ENCODE data around the gene YBX1. TPM values are rescaled to one million over a fixed set of nuclear protein-coding genes. Genes with fewer than 3 reads are reported as not detected.
A peak's percentile ranks its signal among the peaks of the same experiment; 100 is the strongest.

The YBX1 gene
- total RNA-seq, 6 donors from 2014 or later: 309 to 564 (median 516) TPM

DNA sequence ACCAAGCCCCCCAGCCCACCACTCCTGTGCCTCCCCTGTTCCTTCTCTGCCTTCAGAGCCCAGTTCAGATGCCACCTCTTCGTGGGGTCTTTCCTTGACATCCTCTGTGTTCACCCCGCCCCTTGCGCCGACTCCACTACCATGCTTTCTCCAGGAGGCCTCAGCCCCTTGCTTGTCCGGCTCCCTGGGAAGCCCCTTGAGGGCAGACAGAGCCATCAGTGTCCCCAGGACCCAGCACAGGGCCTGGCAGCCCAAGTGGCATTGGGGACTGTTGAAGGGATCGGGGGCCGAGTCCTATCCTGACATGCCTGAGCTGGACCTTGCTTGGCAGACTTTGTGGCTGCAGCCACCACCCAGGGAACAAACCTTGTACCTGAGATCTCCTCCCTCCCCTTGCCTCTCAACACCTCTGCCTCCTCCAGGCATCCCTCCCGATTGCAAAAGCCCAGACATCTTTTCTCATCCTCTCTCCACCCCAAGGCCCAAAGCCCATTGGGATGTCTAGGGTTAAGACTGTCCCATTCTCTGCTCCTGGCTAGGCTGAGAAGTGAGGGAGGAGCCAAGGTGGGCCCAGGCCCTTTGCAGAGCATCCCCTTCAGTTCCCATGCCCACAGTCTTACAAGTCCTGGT, 54.5 kb downstream of the YBX1 start:
- no peak overlapping the region for H3K27ac ChIP-seq
- no peaks in the 10 kb centered on the region for H3K4me1 ChIP-seq
- WGBS, 2 donors: 92 to 93% methylated on average over 8 of the region's 8 CpGs
- no peaks in the 10 kb centered on the region for H3K9me3 ChIP-seq
- no peak for DNase-seq
- no peaks in the 10 kb centered on the region for H3K27me3 ChIP-seq
- H3K4me3 ChIP-seq: no peak overlapping the region
- H3K36me3 ChIP-seq: no peaks in the 10 kb centered on the region
- TF ChIP-seq POLR2A (IDR thresholded peaks at IDR 0.05) (no peak), EP300 (IDR thresholded peaks at IDR 0.05) (no peak)
- ATAC-seq (ENCODE audit: low FRiP score in 2 of 2): no peak

GRCh38 chr1:42737257-42737656, 55.0 kb downstream of the YBX1 start:
- Histone ChIP-seq H3K4me3 (no peak overlapping the region), H3K4me1 (no peaks in the 10 kb centered on the region), H3K27ac (no peak overlapping the region), H3K9me3 (no peaks in the 10 kb centered on the region), H3K36me3 (no peaks in the 10 kb centered on the region), H3K27me3 (no peaks in the 10 kb centered on the region)
- TF ChIP-seq POLR2A (IDR thresholded peaks at IDR 0.05) (no peak), EP300 (IDR thresholded peaks at IDR 0.05) (no peak)
- peak in 1 of 2 donors; percentile 31 for ATAC-seq (ENCODE audit: low FRiP score in 2 of 2)
- 27 to 37% methylated on average over 3 to 5 of the region's 5 CpGs for WGBS, 2 donors
- DNase-seq: peak in 1 of 2 donors; percentile 36

DNA sequence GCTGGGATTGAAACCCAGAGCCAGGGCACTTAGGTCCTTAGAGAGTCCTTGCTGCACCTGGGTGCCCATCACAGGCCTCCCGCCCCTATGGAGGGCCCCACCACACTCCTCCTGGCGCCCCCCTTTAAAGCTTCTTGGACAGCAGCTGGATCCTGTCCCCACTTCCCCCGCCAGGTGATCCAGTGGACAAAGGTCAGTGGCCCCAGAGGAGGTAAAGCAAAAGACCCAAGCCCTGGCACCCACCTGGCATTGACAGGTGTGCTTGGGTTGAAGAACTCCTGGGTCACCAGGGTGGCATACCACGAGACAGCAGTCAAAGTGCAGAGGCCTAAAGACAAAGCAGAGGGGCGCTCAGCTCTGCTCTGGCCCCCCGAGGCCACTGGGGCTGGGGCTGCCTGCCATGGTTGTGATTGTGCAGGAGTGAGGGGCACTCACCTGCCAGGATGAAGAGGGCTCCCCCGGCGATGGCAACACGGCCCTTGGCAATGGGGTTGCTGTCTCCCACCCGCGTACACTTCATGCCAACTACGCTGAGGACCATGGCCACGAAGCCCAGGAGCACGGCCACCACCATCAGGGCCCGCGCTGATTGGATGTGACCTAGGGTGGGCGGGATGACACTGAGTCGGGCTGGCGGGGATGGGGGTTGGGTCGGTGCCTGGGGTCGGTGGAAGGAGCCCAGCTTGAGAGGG, 55.9 kb downstream of the YBX1 start:
- no peaks in the 10 kb centered on the region for H3K27me3 ChIP-seq
- ATAC-seq (ENCODE audit: low FRiP score in 2 of 2) (no peak), DNase-seq (peak in 1 of 2 donors; percentile 63)
- 77 to 90% methylated on average over 5 to 18 of the region's 21 CpGs for WGBS, 2 donors
- no peaks in the 10 kb centered on the region for H3K9me3 ChIP-seq
- H3K4me3 ChIP-seq: no peak overlapping the region
- H3K27ac ChIP-seq: no peak overlapping the region
- TF ChIP-seq EP300 (IDR thresholded peaks at IDR 0.05) (no peak), POLR2A (IDR thresholded peaks at IDR 0.05) (no peak), CTCF (IDR thresholded peaks at IDR 0.05) (no peak)
- H3K36me3 ChIP-seq: no peaks in the 10 kb centered on the region
- H3K4me1 ChIP-seq: no peaks in the 10 kb centered on the region

- Histone ChIP-seq H3K4me1 (no peaks in the 10 kb centered on the region), H3K9me3 (no peaks in the 10 kb centered on the region), H3K4me3 (no peak overlapping the region), H3K27ac (no peak overlapping the region), H3K27me3 (no peaks in the 10 kb centered on the region), H3K36me3 (no peaks in the 10 kb centered on the region)
- DNase-seq (no peak), ATAC-seq (ENCODE audit: low FRiP score in 2 of 2) (no peak)
- 79 to 83% methylated on average over 4 to 7 of the region's 8 CpGs for WGBS, 2 donors
- TF ChIP-seq EP300 (IDR thresholded peaks at IDR 0.05) (no peak), CTCF (IDR thresholded peaks at IDR 0.05) (no peak), POLR2AphosphoS5 (IDR thresholded peaks at IDR 0.05) (no peak), POLR2A (IDR thresholded peaks at IDR 0.05) (no peak)
Observed at GRCh38 chr1:42738678-42739226, 56.5 kb downstream of the YBX1 start.

GRCh38 chr1:42739753-42740700, 57.8 kb downstream of the YBX1 start, which contains the start of gene CLDN19:
TSS of gene CLDN19 (minus strand) at chr1:42740236. CDS start at chr1:42740063, 173 bp downstream.
- DNase-seq: peak in 1 of 2 donors; percentile 74
- H3K36me3 ChIP-seq: no peaks in the 10 kb centered on the region
- no peak within 1 kb of the TSS for H3K27ac ChIP-seq
- no peaks in the 10 kb centered on the region for H3K4me1 ChIP-seq
- no peaks in the 10 kb centered on the region for H3K27me3 ChIP-seq
- no peak within 1 kb of the TSS for H3K4me3 ChIP-seq
- TF ChIP-seq EP300 (IDR thresholded peaks at IDR 0.05): no peak
- no peak for TF ChIP-seq POLR2A (IDR thresholded peaks at IDR 0.05)
- no peak for TF ChIP-seq CTCF (IDR thresholded peaks at IDR 0.05)
- TF ChIP-seq POLR2AphosphoS5 (IDR thresholded peaks at IDR 0.05): no peak
- H3K9me3 ChIP-seq: no peaks in the 10 kb centered on the region
- WGBS, 2 donors: 69 to 73% methylated on average over 13 to 27 of the region's 27 CpGs
- ATAC-seq (ENCODE audit: low FRiP score in 2 of 2): no peak

Measured in upper lobe of left lung (tissue), 6 donors.